Skeletal muscle cell (primary cell): ENCODE data around the gene TPO.
"Not testable (repeated sequence)": the region's sequence is repeated elsewhere in the genome, so short reads cannot be mapped to it uniquely, and the experiment has no call there.

Experiments
- DNase-seq: peaks from one replicate; pipeline ENCODE4 v3.0.0-alpha.2; 2010; ENCODE audit warnings: low read depth
- H3K4me3 ChIP-seq: 2 replicates; pipeline ENCODE4 v1.5.1; 2011; ENCODE audit warnings: low read depth, mild to moderate bottlenecking, control low read depth, low read length, moderate library complexity

TPO gene

GRCh38 chr2:1413156-1413710 lies at the start of gene TPO:
TPO (plus strand) TSS chr2:1413463; CDS start chr2:1414409, 946 bp downstream.
- no peak within 1 kb of the TSS for H3K4me3 ChIP-seq
- DNase-seq, result no peak

GRCh38 chr2:1366546-1367134 lies 46.6 kb upstream of the TPO start:
- no peak overlapping the region for H3K4me3 ChIP-seq
- DNase-seq, result no peak

GRCh38 chr2:1367601-1368000 lies 45.7 kb upstream of the TPO start:
- H3K4me3 ChIP-seq, result no peak overlapping the region
- no peak for DNase-seq

GRCh38 chr2:1369905-1370304 lies 43.4 kb upstream of the TPO start:
- no peak for DNase-seq
- H3K4me3 ChIP-seq, result no peak overlapping the region

- H3K4me3 ChIP-seq, result no peak overlapping the region
Measured at GRCh38 chr2:1370461-1370860, 42.8 kb upstream of the TPO start.

GRCh38 chr2:1371082-1371481 lies 42.2 kb upstream of the TPO start:
- DNase-seq, result no peak
- H3K4me3 ChIP-seq, result no peak overlapping the region

More at GRCh38 chr2:1370461-1370860, 42.8 kb upstream of the TPO start:
- no peak for DNase-seq

- no peak for DNase-seq
- no peak overlapping the region for H3K4me3 ChIP-seq
Measured at GRCh38 chr2:1373830-1374229, 39.4 kb upstream of the TPO start.

- no peak overlapping the region for H3K4me3 ChIP-seq
- DNase-seq, result no peak
Measured at GRCh38 chr2:1374287-1374686, 39.0 kb upstream of the TPO start.

GRCh38 chr2:1375794-1376193 lies 37.5 kb upstream of the TPO start:
- DNase-seq, result no peak
- H3K4me3 ChIP-seq, result no peak overlapping the region

GRCh38 chr2:1377473-1377872 lies 35.8 kb upstream of the TPO start:
- no peak for DNase-seq

GRCh38 chr2:1378456-1379150 lies 34.7 kb upstream of the TPO start:
- no peak overlapping the region for H3K4me3 ChIP-seq
- no peak for DNase-seq

More at GRCh38 chr2:1377473-1377872, 35.8 kb upstream of the TPO start:
- H3K4me3 ChIP-seq, result no peak overlapping the region

- no peak for DNase-seq
- H3K4me3 ChIP-seq, result no peak overlapping the region
Measured at GRCh38 chr2:1381644-1382043, 31.6 kb upstream of the TPO start.

GRCh38 chr2:1387954-1388725 lies 25.1 kb upstream of the TPO start:
- not testable (repeated sequence) for DNase-seq, H3K4me3 ChIP-seq

- not testable (repeated sequence) for H3K4me3 ChIP-seq, DNase-seq
Measured at GRCh38 chr2:1390118-1390517, 23.1 kb upstream of the TPO start.

GRCh38 chr2:1393321-1393720 lies 19.9 kb upstream of the TPO start:
- no peak for DNase-seq
- no peak overlapping the region for H3K4me3 ChIP-seq

- DNase-seq, result no peak
- no peak overlapping the region for H3K4me3 ChIP-seq
Measured at GRCh38 chr2:1394709-1395408, 18.4 kb upstream of the TPO start.

- H3K4me3 ChIP-seq, result no peak overlapping the region
- no peak for DNase-seq
Measured at GRCh38 chr2:1397350-1397749, 15.9 kb upstream of the TPO start.

GRCh38 chr2:1398191-1398590 lies 15.1 kb upstream of the TPO start:
- no peak for DNase-seq
- H3K4me3 ChIP-seq, result no peak overlapping the region

GRCh38 chr2:1400943-1401735 lies 12.1 kb upstream of the TPO start:
- DNase-seq, result no peak
- H3K4me3 ChIP-seq, result no peak overlapping the region
